ENCODE results near the gene HHATL.

- TF ChIP-seq CTCF (IDR thresholded peaks at IDR 0.05; ENCODE audit: control extremely low read depth in 1 of 3, insufficient read depth in 1 of 3, low read depth in 1 of 3, low read length in 3 of 3) (no peak), FOSL1 (IDR thresholded peaks at IDR 0.05; ENCODE audit: insufficient read depth, low read depth, low read length) (no peak), CEBPB (IDR thresholded peaks at IDR 0.05; ENCODE audit: low read depth, low read length) (no peak), TAF1 (IDR thresholded peaks at IDR 0.05; ENCODE audit: low read depth, low read length) (no peak), MAFK (IDR thresholded peaks at IDR 0.05; ENCODE audit: low read depth, low read length) (no peak)
These were observed 35.5 kb downstream of the HHATL start for GRCh38 chr3:42667096-42667522.
